Immature natural killer cell (primary cell): ENCODE measurements around the gene CNTFR. TPM values are rescaled to one million over a fixed set of nuclear protein-coding genes. Genes with fewer than 3 reads are reported as not detected.

ENCODE experiments used
- DNase-seq, 3 donors: peaks; one replicate each; pipeline ENCODE4 v3.0.0; 2022; ENCODE audit warnings: mixed read lengths in 1 of 3
- H3K27ac Mint-ChIP-seq, 6 donors: one replicate each; pipeline ENCODE4 v1.8.0; 2020; ENCODE audit warnings: mixed read lengths in 6 of 6, mild to moderate bottlenecking in 5 of 6, inconsistent platforms in 4 of 6, moderate library complexity in 3 of 6
- H3K27me3 Mint-ChIP-seq, 3 donors: one replicate each; pipeline ENCODE4 v1.8.0; 2020 to 2021; ENCODE audit warnings: low read depth in 3 of 3, mild to moderate bottlenecking in 3 of 3, mixed read lengths in 3 of 3, moderate library complexity in 3 of 3, inconsistent platforms in 1 of 3
- H3K36me3 Mint-ChIP-seq, 3 donors: one replicate each; pipeline ENCODE4 v1.8.0; 2020; ENCODE audit warnings: mixed read lengths in 3 of 3, inconsistent platforms in 2 of 3, mild to moderate bottlenecking in 2 of 3
- H3K4me1 Mint-ChIP-seq, 2 donors: one replicate each; pipeline ENCODE4 v1.8.0; 2020; ENCODE audit warnings: inconsistent platforms in 2 of 2, mild to moderate bottlenecking in 2 of 2, mixed read lengths in 2 of 2, moderate library complexity in 1 of 2
- H3K4me3 Mint-ChIP-seq, 5 donors: one replicate each; pipeline ENCODE4 v1.8.0; 2020; ENCODE audit warnings: mild to moderate bottlenecking in 5 of 5, mixed read lengths in 5 of 5, inconsistent platforms in 3 of 5, moderate library complexity in 3 of 5
- H3K9me3 Mint-ChIP-seq, 6 donors: one replicate each; pipeline ENCODE4 v1.8.0; 2020; ENCODE audit warnings: mild to moderate bottlenecking in 6 of 6, mixed read lengths in 6 of 6, inconsistent platforms in 4 of 6, moderate library complexity in 3 of 6
- polyA plus RNA-seq, 3 donors: library from polyadenylated mRNA; unstranded; fragments of 300-500 nt; fragmentation: Illumina TruSeq; gene quantifications; one replicate each; pipeline ENCODE4 v1.2.3, GENCODE V29; 2021

The CNTFR gene
- polyA plus RNA-seq, 3 donors from 2014 or later = not detected

GRCh38 chr9:34557426-34558321 is 31.9 kb downstream of the CNTFR start:
- Mint-ChIP-seq H3K36me3 (peaks cover 0 to 4% (median 0%) of the 10 kb centered on the region in 3 donors), H3K27ac (no peak overlapping the region), H3K4me3 (no peak overlapping the region), H3K27me3 (peaks cover 5 to 13% (median 8%) of the 10 kb centered on the region in 3 donors), H3K9me3 (peaks cover 0 to 2% (median 0%) of the 10 kb centered on the region in 6 donors), H3K4me1 (no peaks in the 10 kb centered on the region)
- no peak for DNase-seq

GRCh38 chr9:34556949-34557348 is 32.6 kb downstream of the CNTFR start:
- Mint-ChIP-seq H3K36me3 (peaks cover 0 to 4% (median 0%) of the 10 kb centered on the region in 3 donors), H3K27ac (no peak overlapping the region), H3K4me1 (no peaks in the 10 kb centered on the region), H3K9me3 (peaks cover 0 to 2% (median 0%) of the 10 kb centered on the region in 6 donors), H3K4me3 (no peak overlapping the region), H3K27me3 (peaks cover 5 to 14% (median 8%) of the 10 kb centered on the region in 3 donors)
- DNase-seq = no peak

- Mint-ChIP-seq H3K4me1 (no peaks in the 10 kb centered on the region), H3K27me3 (peaks cover 3 to 11% (median 8%) of the 10 kb centered on the region in 3 donors), H3K4me3 (no peak overlapping the region), H3K9me3 (no peaks in the 10 kb centered on the region), H3K27ac (no peak overlapping the region), H3K36me3 (peaks cover 0 to 4% (median 0%) of the 10 kb centered on the region in 3 donors)
- DNase-seq = no peak
Observed at GRCh38 chr9:34555936-34556525, 33.5 kb downstream of the CNTFR start.

GRCh38 chr9:34555500-34555899 is 34.0 kb downstream of the CNTFR start:
- DNase-seq = no peak
- peaks cover 3 to 11% (median 8%) of the 10 kb centered on the region in 3 donors for H3K27me3 Mint-ChIP-seq
- no peaks in the 10 kb centered on the region for H3K4me1 Mint-ChIP-seq
- peaks cover 0 to 4% (median 0%) of the 10 kb centered on the region in 3 donors for H3K36me3 Mint-ChIP-seq
- H3K27ac Mint-ChIP-seq = no peak overlapping the region
- no peaks in the 10 kb centered on the region for H3K9me3 Mint-ChIP-seq
- H3K4me3 Mint-ChIP-seq = no peak overlapping the region

GRCh38 chr9:34555002-34555348 is 34.5 kb downstream of the CNTFR start:
- H3K4me3 Mint-ChIP-seq = no peak overlapping the region
- no peaks in the 10 kb centered on the region for H3K9me3 Mint-ChIP-seq
- no peak for DNase-seq
- no peaks in the 10 kb centered on the region for H3K4me1 Mint-ChIP-seq
- H3K36me3 Mint-ChIP-seq = peaks cover 0 to under 1% (median 0%) of the 10 kb centered on the region in 3 donors
- peaks cover 3 to 9% (median 3%) of the 10 kb centered on the region in 3 donors for H3K27me3 Mint-ChIP-seq
- H3K27ac Mint-ChIP-seq = no peak overlapping the region

- Mint-ChIP-seq H3K27me3 (peaks cover 1 to 9% (median 3%) of the 10 kb centered on the region in 3 donors), H3K27ac (no peak overlapping the region), H3K9me3 (no peaks in the 10 kb centered on the region), H3K4me1 (no peaks in the 10 kb centered on the region), H3K36me3 (no peaks in the 10 kb centered on the region), H3K4me3 (no peak overlapping the region)
- DNase-seq = no peak
Observed at GRCh38 chr9:34554211-34555001, 35.1 kb downstream of the CNTFR start.

GRCh38 chr9:34553511-34554021 is 36.0 kb downstream of the CNTFR start:
- Mint-ChIP-seq H3K27ac (no peak overlapping the region), H3K9me3 (no peaks in the 10 kb centered on the region), H3K4me1 (no peaks in the 10 kb centered on the region), H3K36me3 (no peaks in the 10 kb centered on the region), H3K27me3 (peaks cover 0 to 5% (median 1%) of the 10 kb centered on the region in 3 donors), H3K4me3 (no peak overlapping the region)
- no peak for DNase-seq

GRCh38 chr9:34552986-34553385 is 36.5 kb downstream of the CNTFR start:
- Mint-ChIP-seq H3K4me1 (no peaks in the 10 kb centered on the region), H3K27ac (no peak overlapping the region), H3K9me3 (no peaks in the 10 kb centered on the region), H3K27me3 (peaks cover 1 to 5% (median 2%) of the 10 kb centered on the region in 3 donors), H3K36me3 (no peaks in the 10 kb centered on the region), H3K4me3 (no peak overlapping the region)
- no peak for DNase-seq

GRCh38 chr9:34552606-34552981 is 36.9 kb downstream of the CNTFR start:
- H3K27ac Mint-ChIP-seq = no peak overlapping the region
- H3K4me3 Mint-ChIP-seq = no peak overlapping the region
- H3K4me1 Mint-ChIP-seq = no peaks in the 10 kb centered on the region
- no peaks in the 10 kb centered on the region for H3K9me3 Mint-ChIP-seq
- H3K27me3 Mint-ChIP-seq = peaks cover 1 to 5% (median 3%) of the 10 kb centered on the region in 3 donors
- DNase-seq = no peak
- H3K36me3 Mint-ChIP-seq = no peaks in the 10 kb centered on the region

- peaks cover 1 to 6% (median 6%) of the 10 kb centered on the region in 3 donors for H3K27me3 Mint-ChIP-seq
- H3K27ac Mint-ChIP-seq = no peak overlapping the region
- no peak overlapping the region for H3K4me3 Mint-ChIP-seq
- no peaks in the 10 kb centered on the region for H3K36me3 Mint-ChIP-seq
- no peak for DNase-seq
- H3K4me1 Mint-ChIP-seq = no peaks in the 10 kb centered on the region
- H3K9me3 Mint-ChIP-seq = no peaks in the 10 kb centered on the region
Observed at GRCh38 chr9:34551751-34552605, 37.5 kb downstream of the CNTFR start.

- H3K9me3 Mint-ChIP-seq = no peaks in the 10 kb centered on the region
- H3K4me1 Mint-ChIP-seq = no peaks in the 10 kb centered on the region
- no peak overlapping the region for H3K4me3 Mint-ChIP-seq
- no peaks in the 10 kb centered on the region for H3K36me3 Mint-ChIP-seq
- H3K27ac Mint-ChIP-seq = no peak overlapping the region
- DNase-seq = no peak
- H3K27me3 Mint-ChIP-seq = peaks cover 0 to 9% (median 6%) of the 10 kb centered on the region in 3 donors
Observed at GRCh38 chr9:34550681-34551270, 38.7 kb downstream of the CNTFR start.

- Mint-ChIP-seq H3K27me3 (peaks cover 0 to 9% (median 6%) of the 10 kb centered on the region in 3 donors), H3K27ac (no peak overlapping the region), H3K9me3 (no peaks in the 10 kb centered on the region), H3K4me3 (no peak overlapping the region), H3K4me1 (no peaks in the 10 kb centered on the region), H3K36me3 (no peaks in the 10 kb centered on the region)
- no peak for DNase-seq
Observed at GRCh38 chr9:34550016-34550680, 39.4 kb downstream of the CNTFR start.
